Stimulated activated CD8-positive, alpha-beta memory T cell treated with anti-CD3 and anti-CD28 coated beads, Interleukin-15, amount 100 ng/mL, for 4 hours (primary cell): ENCODE results near the gene TBC1D24.
A peak's percentile ranks its signal among the peaks of the same experiment; 100 is the strongest.

Source experiments
- DNase-seq, 2 donors: peaks; one replicate each; pipeline ENCODE4 v3.0.0-alpha.2; 2020; ENCODE audit warnings: low read depth in 2 of 2

The TBC1D24 gene

GRCh38 chr16:2482708-2483534, 8.0 kb downstream of the TBC1D24 start:
- DNase-seq, result no peak

GRCh38 chr16:2483939-2484897, 9.3 kb downstream of the TBC1D24 start:
- no peak for DNase-seq

GRCh38 chr16:2484898-2485508, 10.1 kb downstream of the TBC1D24 start:
- DNase-seq, result no peak

GRCh38 chr16:2485811-2486507, 11.0 kb downstream of the TBC1D24 start:
- DNase-seq, result no peak

- DNase-seq, result peak; percentile 63 to 76
These were observed 12.0 kb downstream of the TBC1D24 start for GRCh38 chr16:2486645-2487516.

- DNase-seq, result no peak
These were observed 12.6 kb downstream of the TBC1D24 start for GRCh38 chr16:2487517-2487842.

- DNase-seq, result no peak
These were observed 13.1 kb downstream of the TBC1D24 start for GRCh38 chr16:2487903-2488531.

GRCh38 chr16:2489581-2489980, 14.7 kb downstream of the TBC1D24 start:
- DNase-seq, result no peak

- no peak for DNase-seq
These were observed 15.5 kb downstream of the TBC1D24 start for GRCh38 chr16:2490190-2491105.

- no peak for DNase-seq
These were observed 17.4 kb downstream of the TBC1D24 start for GRCh38 chr16:2492292-2492691.

- no peak for DNase-seq
These were observed 18.7 kb downstream of the TBC1D24 start for GRCh38 chr16:2493605-2494004.

- DNase-seq, result no peak
These were observed 19.7 kb downstream of the TBC1D24 start for GRCh38 chr16:2494616-2495015.

GRCh38 chr16:2495041-2495440, 20.1 kb downstream of the TBC1D24 start:
- no peak for DNase-seq

- DNase-seq, result no peak
These were observed 21.5 kb downstream of the TBC1D24 start for GRCh38 chr16:2496223-2497115.

GRCh38 chr16:2497116-2497630, 22.2 kb downstream of the TBC1D24 start:
- no peak for DNase-seq

- no peak for DNase-seq
These were observed 23.0 kb downstream of the TBC1D24 start for GRCh38 chr16:2497695-2498484.
